Measurements from ENCODE around the gene ANKRD34B. TPM values are rescaled to one million over a fixed set of nuclear protein-coding genes. Genes with fewer than 3 reads are reported as not detected.

The ANKRD34B gene
- total RNA-seq, 1 donor from 2014 or later = not detected

- DNase-seq (ENCODE audit: low read depth, low spot score) = no peak
Measured at GRCh38 chr5:80569086-80569960, 757 bp downstream of the ANKRD34B start.

DNA sequence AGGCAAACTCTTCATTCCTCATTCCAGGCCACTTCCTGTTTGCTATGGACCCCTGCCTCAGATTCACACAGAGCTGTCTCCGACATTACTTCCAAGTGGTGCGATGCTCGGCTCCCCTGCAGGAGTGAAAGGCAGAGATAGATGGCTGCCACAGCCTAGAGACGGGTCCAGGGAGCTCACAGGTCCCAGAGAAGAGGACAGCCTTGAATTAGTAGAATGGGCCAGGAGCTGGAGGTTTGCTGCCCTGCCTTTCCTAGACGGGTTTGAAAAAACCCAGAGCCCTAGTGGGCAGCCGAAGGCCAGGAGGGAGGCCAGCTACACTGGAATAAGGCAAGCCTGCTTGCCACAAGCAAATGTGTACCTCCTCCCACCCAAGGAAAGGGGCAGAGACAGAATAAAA is 1.8 kb downstream of the ANKRD34B start:
- no peak for DNase-seq (ENCODE audit: low read depth, low spot score)

GRCh38 chr5:80566711-80567259 is 3.3 kb downstream of the ANKRD34B start:
- DNase-seq (ENCODE audit: low read depth, low spot score) = no peak

DNA sequence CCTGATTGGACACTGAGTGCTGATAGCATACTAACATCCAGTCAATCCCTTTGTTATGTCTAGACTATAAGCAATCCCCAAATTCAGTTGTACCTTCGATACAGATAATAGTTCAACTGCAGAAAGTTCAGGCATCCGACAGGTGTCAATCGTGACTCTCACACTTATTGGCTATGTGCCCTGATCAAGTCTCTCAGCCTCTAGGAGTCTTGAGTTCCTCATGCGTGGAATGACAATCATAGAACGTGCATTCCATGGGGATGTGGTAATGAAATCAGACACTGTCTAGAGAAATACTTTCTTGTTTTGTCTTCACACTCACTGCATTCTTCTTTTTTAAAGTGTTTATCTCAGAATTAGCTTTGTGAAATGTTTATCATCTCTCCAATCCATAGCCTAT is 4.8 kb downstream of the ANKRD34B start:
- no peak for DNase-seq (ENCODE audit: low read depth, low spot score)

GRCh38 chr5:80559244-80559643 is 10.8 kb downstream of the ANKRD34B start:
- DNase-seq (ENCODE audit: low read depth, low spot score) = no peak

DNA sequence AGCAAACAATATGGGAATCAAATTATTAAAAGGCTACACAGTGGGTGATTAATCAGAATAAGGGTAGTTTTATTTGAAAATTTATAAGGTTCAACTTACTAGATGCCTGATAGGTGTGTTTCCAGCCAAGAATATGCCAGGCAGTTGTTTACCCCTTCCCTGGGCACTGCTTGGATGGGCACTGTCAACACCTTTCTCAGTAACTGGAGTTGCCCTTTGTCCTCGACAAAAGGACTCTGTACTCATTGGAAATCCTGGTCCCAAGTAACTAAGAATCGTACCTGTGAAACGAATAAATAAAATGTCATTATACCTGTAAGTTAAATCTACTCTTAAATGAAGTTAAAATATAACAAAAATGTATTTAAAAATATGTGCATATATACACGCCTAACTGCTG is 15.0 kb downstream of the ANKRD34B start:
- no peak for DNase-seq (ENCODE audit: low read depth, low spot score)

DNA sequence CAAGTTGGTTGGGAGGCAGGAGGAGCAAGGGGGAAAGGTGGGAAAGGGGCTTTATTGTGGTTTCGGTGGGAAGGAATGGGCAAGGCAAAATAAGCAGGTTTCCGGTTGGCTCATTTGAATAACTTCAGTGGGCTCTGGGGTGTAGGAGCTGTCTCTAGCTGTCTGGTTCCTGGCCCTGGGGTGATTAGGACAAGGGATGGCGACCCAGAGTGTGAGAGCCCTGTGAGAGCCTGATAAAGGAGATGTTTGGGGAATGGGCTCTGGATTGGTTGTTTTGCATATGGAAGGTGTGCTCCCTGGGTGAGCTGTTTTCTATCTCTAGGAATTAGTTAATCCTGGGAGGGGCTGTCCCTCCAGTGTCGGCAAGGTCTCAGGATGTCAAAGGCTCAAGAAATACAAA is 15.4 kb downstream of the ANKRD34B start:
- DNase-seq (ENCODE audit: low read depth, low spot score) = no peak

- no peak for DNase-seq (ENCODE audit: low read depth, low spot score)
Measured at GRCh38 chr5:80541392-80541791, 28.7 kb downstream of the ANKRD34B start.

DNA sequence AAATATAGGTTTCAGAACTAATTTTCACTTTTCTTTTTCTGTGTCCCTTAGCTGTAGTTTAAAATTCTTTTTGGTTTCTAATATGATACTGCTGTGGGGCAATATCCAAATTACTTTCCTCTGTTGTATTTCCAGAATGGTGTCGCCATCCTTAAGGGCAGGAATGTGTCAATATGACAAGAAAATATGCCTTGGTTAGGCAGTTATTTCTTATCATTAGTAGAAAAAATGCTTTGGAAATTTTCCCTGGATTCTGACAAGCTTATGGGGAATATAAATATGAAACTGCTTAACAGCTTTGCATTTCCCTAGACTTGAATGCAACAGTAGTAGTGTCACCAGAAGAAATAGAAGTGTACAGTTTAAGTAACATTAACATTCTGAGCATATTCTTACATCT is 29.4 kb downstream of the ANKRD34B start:
- DNase-seq (ENCODE audit: low read depth, low spot score) = no peak

DNA sequence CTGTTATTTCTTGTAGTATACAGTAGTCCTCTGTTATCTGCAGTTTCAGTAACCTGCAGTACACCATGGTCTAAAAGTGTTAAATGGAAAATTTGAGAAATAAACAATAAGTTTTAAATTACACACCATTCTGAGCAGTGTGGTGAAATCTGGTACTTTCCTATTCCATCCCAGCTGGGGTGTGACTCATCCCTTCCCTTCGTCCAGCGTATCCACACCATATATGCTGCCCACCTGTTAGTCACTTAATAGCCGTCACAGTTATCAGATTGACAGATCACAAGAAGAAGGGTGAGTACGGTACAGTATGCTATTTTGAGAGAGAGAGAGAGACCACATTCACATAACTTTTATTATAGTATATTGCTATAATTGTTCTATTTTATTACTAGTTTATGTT is 53.3 kb downstream of the ANKRD34B start:
- DNase-seq (ENCODE audit: low read depth, low spot score) = peak; percentile 52

GRCh38 chr5:80509362-80509761 is 60.7 kb downstream of the ANKRD34B start:
- no peak for DNase-seq (ENCODE audit: low read depth, low spot score)

- DNase-seq (ENCODE audit: low read depth, low spot score) = no peak
Measured at GRCh38 chr5:80508844-80509243, 61.2 kb downstream of the ANKRD34B start.

GRCh38 chr5:80507663-80508062 is 62.4 kb downstream of the ANKRD34B start:
- DNase-seq (ENCODE audit: low read depth, low spot score) = no peak

Other genes starting within 250 kb of the ANKRD34B start
- 22.3 and 32.9 TPM in 2 replicates for gene ZFYVE16, start 162.2 kb downstream of the ANKRD34B start, total RNA-seq
- gene FAM151B, start 82.2 kb downstream of the ANKRD34B start, total RNA-seq = 3.1 and 3.7 TPM in 2 replicates
- 8.4 and 9.3 TPM in 2 replicates for gene MSH3, start 84.4 kb upstream of the ANKRD34B start, total RNA-seq
- 18.1 and 30.3 TPM in 2 replicates for gene DHFR, start 84.7 kb upstream of the ANKRD34B start, total RNA-seq

Measured in pulmonary artery endothelial cell (primary cell).